ENCODE results near the gene EML6.

EML6 gene

GRCh38 chr2:54879598-54880332, 156.3 kb downstream of the EML6 start:
- Histone ChIP-seq H2AFZ (ENCODE audit: low read length) (no peak overlapping the region), H3K36me3 (ENCODE audit: insufficient read depth, low read length) (no peaks in the 10 kb centered on the region), H3K4me1 (ENCODE audit: insufficient read depth, low read length, poor library complexity, severe bottlenecking) (no peaks in the 10 kb centered on the region), H3K9ac (ENCODE audit: low read depth, low read length, poor library complexity, severe bottlenecking) (no peak overlapping the region), H3K79me2 (ENCODE audit: insufficient read depth, low read length) (no peaks in the 10 kb centered on the region), H3K4me3 (ENCODE audit: low read length, poor library complexity, severe bottlenecking) (no peak overlapping the region), H3K9me2 (replicated peaks; ENCODE audit: low read depth, low read length) (no peaks in the 10 kb centered on the region), H3F3A (ENCODE audit: low read depth) (no peaks in the 10 kb centered on the region), H3K27me3 (ENCODE audit: insufficient read depth, low read length, poor library complexity, severe bottlenecking) (no peaks in the 10 kb centered on the region), H3K9me3 (ENCODE audit: insufficient read depth, low read depth, low read length) (no peaks in the 10 kb centered on the region), H4K20me1 (ENCODE audit: insufficient read depth, low read length, poor library complexity, severe bottlenecking) (no peaks in the 10 kb centered on the region), H3K4me2 (ENCODE audit: low read depth, low read length, poor library complexity, severe bottlenecking) (no peak overlapping the region)
- TF ChIP-seq EZH2phosphoT487 (IDR thresholded peaks at IDR 0.05; ENCODE audit: borderline replicate concordance) (no peak), CTCF (conservative IDR thresholded peaks at IDR 0.05; ENCODE audit: low read length) (no peak)

- no peak for TF ChIP-seq EZH2phosphoT487 (IDR thresholded peaks at IDR 0.05; ENCODE audit: borderline replicate concordance)
- TF ChIP-seq CTCF (conservative IDR thresholded peaks at IDR 0.05; ENCODE audit: low read length), result no peak
- H3K79me2 ChIP-seq (ENCODE audit: insufficient read depth, low read length), result no peaks in the 10 kb centered on the region
- no peaks in the 10 kb centered on the region for H3K36me3 ChIP-seq (ENCODE audit: insufficient read depth, low read length)
- no peak overlapping the region for H3K4me2 ChIP-seq (ENCODE audit: low read depth, low read length, poor library complexity, severe bottlenecking)
- H2AFZ ChIP-seq (ENCODE audit: low read length), result no peak overlapping the region
- H3K4me3 ChIP-seq (ENCODE audit: low read length, poor library complexity, severe bottlenecking), result no peak overlapping the region
- H3K9me2 ChIP-seq (replicated peaks; ENCODE audit: low read depth, low read length), result no peaks in the 10 kb centered on the region
- H3F3A ChIP-seq (ENCODE audit: low read depth), result no peaks in the 10 kb centered on the region
- H3K9ac ChIP-seq (ENCODE audit: low read depth, low read length, poor library complexity, severe bottlenecking), result no peak overlapping the region
- H3K9me3 ChIP-seq (ENCODE audit: insufficient read depth, low read depth, low read length), result no peaks in the 10 kb centered on the region
- no peaks in the 10 kb centered on the region for H4K20me1 ChIP-seq (ENCODE audit: insufficient read depth, low read length, poor library complexity, severe bottlenecking)
- H3K27me3 ChIP-seq (ENCODE audit: insufficient read depth, low read length, poor library complexity, severe bottlenecking), result no peaks in the 10 kb centered on the region
- H3K4me1 ChIP-seq (ENCODE audit: insufficient read depth, low read length, poor library complexity, severe bottlenecking), result no peaks in the 10 kb centered on the region
Observed at GRCh38 chr2:54880428-54880827, 157.0 kb downstream of the EML6 start.

- TF ChIP-seq EZH2phosphoT487 (IDR thresholded peaks at IDR 0.05; ENCODE audit: borderline replicate concordance) (no peak), CTCF (conservative IDR thresholded peaks at IDR 0.05; ENCODE audit: low read length) (no peak)
- Histone ChIP-seq H3K36me3 (ENCODE audit: insufficient read depth, low read length) (no peaks in the 10 kb centered on the region), H3K4me1 (ENCODE audit: insufficient read depth, low read length, poor library complexity, severe bottlenecking) (no peaks in the 10 kb centered on the region), H3K9ac (ENCODE audit: low read depth, low read length, poor library complexity, severe bottlenecking) (no peak overlapping the region), H2AFZ (ENCODE audit: low read length) (no peak overlapping the region), H3K9me3 (ENCODE audit: insufficient read depth, low read depth, low read length) (no peaks in the 10 kb centered on the region), H4K20me1 (ENCODE audit: insufficient read depth, low read length, poor library complexity, severe bottlenecking) (no peaks in the 10 kb centered on the region), H3K4me2 (ENCODE audit: low read depth, low read length, poor library complexity, severe bottlenecking) (no peak overlapping the region), H3K27me3 (ENCODE audit: insufficient read depth, low read length, poor library complexity, severe bottlenecking) (no peaks in the 10 kb centered on the region), H3K79me2 (ENCODE audit: insufficient read depth, low read length) (no peaks in the 10 kb centered on the region), H3K9me2 (replicated peaks; ENCODE audit: low read depth, low read length) (no peaks in the 10 kb centered on the region), H3F3A (ENCODE audit: low read depth) (no peaks in the 10 kb centered on the region), H3K4me3 (ENCODE audit: low read length, poor library complexity, severe bottlenecking) (no peak overlapping the region)
Observed at GRCh38 chr2:54881759-54882158, 158.3 kb downstream of the EML6 start.
